HG02798 (cell line): ENCODE data around the gene PDLIM5.
"Not testable (repeated sequence)": the region's sequence is repeated elsewhere in the genome, so short reads cannot be mapped to it uniquely, and the experiment has no call there.

ENCODE experiments used
- ATAC-seq: cut with Tn5 transposase; IDR thresholded peaks from one replicate; pipeline ENCODE4 v1.9.1; 2021; ENCODE audit warnings: mild to moderate bottlenecking; ENCODE audit not compliant: unreplicated experiment, poor library complexity

PDLIM5 gene

DNA sequence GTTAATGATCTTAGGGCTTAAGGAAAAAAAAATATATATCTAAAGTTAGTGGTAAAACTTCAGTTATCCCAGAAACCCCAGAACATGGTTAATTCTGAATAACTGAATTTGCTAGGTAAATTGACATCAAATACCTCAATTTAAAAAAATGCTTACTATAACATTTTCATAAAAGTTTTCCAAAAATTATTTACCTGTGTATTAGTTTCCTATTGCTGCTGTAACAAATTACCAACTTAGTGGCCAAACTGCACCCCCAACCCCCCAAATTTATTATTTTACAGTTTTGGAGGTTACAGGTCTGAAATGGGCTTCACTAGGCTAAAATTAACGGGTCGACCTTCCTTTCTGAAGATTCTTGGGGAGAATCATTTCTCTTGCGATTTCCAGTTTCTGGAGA is 95.2 kb downstream of the PDLIM5 start:
- no peak for ATAC-seq

DNA sequence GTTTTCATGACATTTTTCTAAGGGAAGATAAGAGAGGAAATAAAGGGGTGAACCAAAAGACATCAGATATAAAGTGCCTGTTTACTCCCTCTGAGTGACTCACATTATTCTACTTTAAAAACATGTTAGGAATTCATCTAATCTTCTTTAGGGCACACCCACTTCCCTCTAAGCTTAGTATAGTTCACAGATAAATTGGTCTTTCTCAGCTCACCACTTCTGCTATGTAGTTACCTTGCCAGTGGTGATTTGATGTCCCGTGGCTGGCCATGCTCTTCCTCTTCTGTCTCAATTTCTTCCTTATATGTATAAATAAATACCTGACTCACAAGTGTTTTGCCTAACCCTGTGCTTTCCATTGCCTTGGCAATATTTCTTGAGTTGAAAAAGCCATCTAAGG is 96.8 kb downstream of the PDLIM5 start:
- no peak for ATAC-seq

DNA sequence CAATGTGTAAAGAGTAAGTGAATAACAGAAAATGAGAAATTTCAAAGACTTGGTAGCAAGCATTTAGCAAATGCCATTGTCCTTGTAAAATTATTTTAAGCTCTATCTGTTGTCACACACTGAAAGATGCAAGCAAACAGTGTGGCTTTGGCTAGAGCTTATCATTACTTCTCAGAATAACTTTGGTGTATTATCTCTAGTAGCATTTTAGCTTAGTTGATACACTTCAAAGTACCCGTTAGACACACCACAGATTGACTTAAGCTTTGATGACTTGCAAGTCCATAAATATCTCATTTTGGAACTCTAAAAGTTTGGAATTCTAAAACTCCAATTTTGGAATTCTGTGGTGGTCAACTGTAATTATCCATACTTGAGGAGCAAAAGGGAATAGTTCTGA is 98.6 kb downstream of the PDLIM5 start:
- no peak for ATAC-seq

DNA sequence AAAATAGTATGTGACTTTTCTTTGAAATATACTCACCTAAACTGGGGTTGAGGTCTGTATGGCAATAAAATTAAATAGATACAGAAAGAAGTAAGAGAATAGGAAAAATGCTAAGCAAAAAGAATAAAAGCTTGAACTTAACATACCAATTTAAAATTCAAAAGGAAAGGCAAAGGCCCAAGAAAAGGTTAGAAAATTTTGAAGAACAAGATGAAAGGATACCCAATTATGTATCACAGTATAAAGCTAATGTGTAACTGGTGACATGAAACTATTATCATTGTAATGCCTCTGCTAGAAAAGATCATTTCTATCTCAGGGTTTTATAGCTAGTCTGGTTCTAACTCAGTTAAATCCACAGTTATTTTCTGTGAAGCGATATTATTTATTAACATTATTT is 99.1 kb downstream of the PDLIM5 start:
- ATAC-seq = no peak

DNA sequence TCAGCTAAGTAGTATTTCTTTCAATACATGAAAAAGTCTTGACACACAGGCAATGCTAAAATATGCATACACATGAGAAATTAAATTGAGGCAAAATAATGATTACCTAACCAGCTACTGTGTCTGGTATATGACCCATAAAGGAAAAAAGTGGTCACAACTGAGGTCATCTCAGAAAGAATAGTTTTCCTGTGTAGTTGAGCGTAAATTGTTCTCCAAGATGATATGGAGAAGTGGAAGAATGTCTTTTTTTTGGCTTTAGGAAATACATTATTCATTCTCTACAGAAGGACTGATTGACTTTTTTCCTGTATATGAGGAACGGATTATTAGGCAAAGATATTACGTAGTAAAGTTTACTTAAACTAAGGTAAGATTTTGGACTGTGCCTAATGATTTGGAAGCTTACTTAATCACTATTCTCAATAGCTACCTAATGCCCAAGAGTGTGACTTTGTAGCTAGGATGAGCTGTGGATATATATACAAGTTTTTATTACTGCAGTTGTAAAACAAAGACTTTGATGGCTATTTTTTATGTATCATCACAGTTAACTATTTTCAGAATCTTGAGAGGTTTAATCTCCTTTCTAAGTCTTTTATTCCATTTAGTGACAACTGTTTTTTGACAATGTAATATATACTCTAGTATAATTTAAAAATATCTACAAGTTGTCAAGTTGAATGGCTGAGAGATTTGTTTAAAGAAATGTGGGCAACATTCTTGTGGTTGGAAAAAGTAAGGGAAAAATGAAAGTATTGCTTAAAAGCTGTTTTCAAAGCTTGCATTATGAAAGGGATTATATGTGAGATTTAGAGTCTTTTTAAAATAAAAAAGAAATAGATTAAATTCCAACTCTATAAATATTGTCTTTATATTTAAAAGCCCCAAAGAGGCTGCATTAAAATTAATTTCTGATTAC is 100.2 kb downstream of the PDLIM5 start:
- ATAC-seq = no peak

DNA sequence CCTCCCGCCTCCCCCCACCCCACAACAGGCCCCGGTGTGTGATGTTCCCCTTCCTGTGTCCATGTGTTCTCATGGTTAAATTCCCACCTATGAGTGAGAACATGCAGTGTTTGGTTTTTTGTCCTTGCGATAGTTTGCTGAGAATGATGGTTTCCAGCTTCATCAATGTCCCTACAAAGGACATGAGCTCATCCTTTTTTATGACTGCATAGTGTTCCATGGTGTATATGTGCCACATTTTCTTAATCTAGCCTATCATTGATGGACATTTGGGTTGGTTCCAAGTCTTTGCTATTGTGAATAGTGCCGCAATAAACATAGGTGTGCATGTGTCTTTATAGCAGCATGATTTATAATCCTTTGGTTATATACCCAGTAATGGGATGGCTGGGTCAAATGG is 104.3 kb downstream of the PDLIM5 start:
- not testable (repeated sequence) for ATAC-seq

DNA sequence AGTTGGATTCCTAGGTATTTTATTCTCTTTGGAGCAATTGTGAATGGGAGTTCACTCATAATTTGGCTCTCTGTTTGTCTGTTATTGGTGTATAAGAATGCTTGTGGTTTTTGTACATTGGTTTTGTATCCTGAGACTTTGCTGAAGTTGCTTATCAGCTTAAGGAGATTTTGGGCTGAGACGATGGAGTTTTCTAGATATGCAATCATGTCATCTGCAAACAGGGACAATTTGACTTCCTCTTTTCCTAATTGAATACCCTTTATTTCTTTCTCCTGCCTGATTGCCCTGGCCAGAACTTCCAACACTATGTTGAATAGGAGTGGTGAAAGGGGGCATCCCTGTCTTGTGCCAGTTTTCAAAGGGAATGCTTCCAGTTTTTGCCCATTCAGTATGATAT is 105.9 kb downstream of the PDLIM5 start:
- not testable (repeated sequence) for ATAC-seq

DNA sequence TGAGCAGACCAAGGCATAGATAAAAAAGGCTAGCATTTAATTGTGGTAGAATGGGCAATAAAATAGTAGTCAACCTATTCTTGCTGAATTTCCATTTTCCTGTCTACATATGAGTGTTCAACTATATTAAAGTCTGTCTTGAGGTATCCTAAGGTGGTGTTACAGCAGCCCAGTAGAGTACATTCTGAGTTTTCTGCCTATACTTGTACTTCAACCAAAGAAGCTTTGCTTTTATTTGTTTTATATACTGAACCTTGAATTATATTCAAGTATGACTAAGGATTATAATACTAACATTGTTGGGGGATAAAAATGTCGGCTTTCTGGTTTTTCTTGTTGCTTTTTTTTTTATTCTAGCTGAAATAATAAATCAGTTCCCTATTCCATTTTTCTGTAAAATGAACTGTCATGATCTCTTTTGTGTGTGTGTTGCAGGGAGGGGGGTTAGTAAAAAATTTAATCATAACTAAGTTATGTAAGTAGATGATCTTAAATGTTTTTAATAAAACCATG is 106.7 kb downstream of the PDLIM5 start:
- no peak for ATAC-seq

DNA sequence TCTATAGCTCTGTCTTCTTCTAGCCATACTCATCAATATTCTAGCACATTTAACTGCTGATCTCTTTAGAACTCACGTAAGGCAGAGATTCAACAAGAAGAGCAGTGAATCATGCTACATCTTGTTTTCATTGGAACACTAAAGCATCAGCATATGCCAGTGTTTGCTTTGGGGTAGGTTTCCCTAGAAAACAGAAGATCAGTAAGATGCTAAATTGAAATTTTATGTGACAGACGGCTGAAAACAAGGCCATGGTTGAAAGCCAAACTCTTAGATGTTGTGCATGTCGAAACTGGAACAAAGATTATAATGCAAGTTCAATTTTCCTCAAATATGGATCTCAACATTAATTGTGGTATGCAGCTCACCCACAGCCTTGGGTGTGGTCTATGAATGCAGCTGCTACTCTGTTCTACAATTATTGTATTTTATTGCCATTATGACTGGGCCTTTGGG is 107.6 kb downstream of the PDLIM5 start:
- ATAC-seq = no peak

DNA sequence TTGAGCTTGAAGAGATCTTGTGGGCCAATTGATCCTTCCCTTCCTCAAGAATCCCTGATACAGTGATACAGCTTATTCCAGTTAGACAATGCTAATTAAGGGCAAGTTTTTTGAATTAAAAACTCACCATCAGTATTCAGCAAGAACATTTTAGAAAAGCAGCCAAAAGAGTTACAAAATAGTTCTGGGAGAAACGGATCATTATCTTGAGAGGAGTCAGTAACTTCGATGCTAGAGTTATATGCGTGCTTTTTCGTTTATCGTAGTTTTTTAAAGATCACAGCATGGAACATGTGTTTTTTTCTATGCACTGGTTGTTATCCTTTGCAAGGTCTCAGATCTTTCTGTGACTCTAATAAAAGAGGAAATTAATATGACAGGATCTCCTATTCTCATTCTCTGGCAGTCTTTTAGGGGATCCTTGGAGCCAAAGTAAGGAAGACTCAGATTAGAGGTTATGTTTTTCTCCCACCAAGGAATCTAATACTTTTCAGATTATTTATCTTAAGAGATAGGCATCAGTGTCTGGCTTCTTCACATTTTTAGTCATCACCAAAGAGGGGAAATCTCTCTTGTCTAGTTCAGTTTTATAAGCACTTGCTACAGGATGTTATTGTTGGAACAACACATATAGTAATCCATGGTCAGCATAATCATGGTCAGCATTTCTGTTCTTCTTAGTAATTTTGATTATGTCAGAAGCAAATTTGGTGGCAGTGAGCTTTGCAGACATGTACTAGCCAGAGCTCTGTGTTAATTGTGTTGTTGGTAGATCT is 109.7 kb downstream of the PDLIM5 start:
- no peak for ATAC-seq

DNA sequence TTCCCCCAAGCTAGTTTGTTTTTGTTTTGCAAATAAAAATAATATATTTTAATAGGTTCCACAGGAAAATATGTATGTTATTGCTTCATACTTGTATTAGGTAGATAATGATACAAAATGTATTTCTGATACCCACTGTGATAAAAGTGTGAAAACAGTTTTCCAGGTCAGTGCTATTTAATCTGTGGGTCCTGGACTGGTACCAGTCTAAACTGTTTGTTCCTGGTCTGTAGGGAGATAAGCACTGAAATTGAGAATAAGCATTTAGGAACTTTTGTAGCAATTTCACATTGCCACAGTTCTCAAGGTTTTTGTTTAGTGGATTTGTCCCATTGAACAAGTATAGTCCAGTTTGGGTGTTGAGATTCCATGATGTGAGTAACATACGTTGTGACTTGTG is 110.5 kb downstream of the PDLIM5 start:
- no peak for ATAC-seq

DNA sequence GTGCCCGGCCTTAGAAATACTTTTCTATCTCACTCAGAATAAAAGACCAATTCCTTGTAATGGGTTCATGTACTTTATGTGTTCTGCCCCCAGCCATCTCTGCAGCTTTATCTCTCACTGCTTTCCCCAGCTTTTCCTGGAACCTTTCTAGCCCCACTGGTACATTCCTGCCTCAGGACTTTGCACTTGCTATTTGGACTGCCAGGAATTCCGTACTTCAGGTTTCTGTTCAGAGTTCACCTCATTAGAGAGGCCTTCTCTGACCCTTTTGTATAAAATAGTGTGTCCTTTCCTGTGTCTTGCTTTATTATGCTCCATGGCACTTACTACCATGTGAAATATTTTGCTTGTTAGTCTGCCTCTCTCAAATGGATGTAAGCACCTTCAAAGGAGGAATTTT is 112.5 kb downstream of the PDLIM5 start:
- ATAC-seq = no peak

DNA sequence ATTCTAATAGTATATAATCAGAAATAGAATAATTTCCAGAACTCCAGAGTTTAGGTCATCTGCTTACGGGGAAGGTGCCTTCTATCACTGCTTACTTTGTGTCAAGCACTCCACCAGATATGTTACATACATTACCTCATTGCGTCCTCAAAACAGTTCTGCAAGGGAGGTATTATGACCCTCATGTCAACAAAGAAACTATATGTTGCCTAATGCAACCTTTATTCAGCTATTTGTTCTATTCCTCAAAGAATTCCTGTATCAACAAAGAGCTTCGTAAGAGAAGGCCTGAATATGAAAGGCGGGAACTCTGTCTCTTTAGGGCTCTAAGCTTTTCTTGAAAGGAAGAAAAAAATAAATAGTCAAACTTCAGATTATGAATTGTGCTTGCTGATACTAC is 114.7 kb downstream of the PDLIM5 start:
- ATAC-seq = no peak

DNA sequence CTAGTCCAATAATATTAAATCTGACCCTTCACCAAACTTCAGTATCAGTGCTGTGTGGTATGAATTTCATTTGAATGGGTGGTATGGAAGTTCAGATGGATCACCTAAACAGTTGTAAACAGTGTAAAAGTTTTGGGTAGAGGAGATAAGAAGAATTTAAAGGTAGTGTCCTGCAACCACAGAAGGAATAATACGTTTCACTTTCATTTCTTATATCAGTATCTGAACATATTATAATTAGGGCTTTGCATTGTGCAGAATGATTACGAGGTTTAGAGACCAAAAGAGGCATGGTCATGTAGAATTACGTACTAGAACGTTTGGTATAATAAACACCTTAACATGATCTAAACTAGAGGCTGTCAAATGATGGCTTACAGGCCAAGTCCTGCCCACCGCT is 116.1 kb downstream of the PDLIM5 start:
- peak; percentile 70 for ATAC-seq

DNA sequence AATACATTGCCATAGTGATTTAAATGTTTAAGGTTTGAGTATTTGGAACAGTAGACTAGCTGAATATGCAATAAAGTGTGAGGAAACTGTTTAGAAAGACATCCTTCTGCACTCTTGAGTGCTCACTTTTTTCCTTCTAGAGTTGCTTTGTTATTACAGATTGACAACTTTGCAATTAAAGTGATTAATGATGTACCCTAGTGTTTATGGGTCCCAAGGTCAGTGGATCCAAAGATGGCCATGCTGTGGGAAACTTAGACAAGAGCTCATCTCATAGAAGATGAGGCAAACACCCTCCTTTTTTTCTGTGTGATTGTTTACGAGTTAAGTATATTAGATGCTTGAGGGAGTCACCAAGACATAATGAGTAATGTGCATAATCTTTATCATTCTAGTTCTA is 118.8 kb downstream of the PDLIM5 start:
- ATAC-seq = no peak

DNA sequence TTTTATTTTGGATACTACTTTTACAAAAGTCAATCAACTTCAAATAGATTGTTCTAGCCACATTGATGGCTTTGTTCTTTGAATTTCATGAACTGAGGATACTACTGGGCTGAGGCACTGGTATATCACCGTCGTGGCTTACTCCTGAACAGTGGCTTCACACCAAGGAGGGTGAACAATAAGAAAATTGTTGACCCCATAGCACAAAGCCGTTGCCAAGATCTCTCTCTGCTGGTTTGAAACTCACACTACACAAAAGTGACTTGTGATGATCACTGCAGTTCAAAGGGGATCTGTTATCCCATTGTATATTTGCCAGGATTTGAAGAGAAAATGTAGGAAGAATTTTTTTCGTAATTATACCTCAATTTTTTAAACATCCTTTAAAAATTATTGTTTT is 119.6 kb downstream of the PDLIM5 start:
- no peak for ATAC-seq

DNA sequence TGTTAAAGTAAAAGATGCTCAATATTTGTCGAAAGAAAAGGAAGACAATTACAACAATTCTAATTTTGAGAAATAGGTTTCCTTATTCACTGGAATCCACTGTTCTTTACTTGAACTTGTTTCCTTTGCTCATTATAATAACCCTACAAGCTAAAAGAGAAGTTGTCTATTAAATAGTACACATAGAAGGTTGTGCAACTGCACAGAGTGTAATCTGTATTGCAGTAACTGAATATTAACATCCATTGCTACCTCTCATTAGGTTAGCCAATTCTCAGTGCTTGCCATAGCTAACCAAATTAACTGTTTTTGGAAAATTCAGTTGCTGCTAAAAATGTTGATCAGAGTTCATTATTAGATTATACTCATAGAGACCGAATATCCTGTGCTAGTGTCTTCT is 120.0 kb downstream of the PDLIM5 start:
- no peak for ATAC-seq

DNA sequence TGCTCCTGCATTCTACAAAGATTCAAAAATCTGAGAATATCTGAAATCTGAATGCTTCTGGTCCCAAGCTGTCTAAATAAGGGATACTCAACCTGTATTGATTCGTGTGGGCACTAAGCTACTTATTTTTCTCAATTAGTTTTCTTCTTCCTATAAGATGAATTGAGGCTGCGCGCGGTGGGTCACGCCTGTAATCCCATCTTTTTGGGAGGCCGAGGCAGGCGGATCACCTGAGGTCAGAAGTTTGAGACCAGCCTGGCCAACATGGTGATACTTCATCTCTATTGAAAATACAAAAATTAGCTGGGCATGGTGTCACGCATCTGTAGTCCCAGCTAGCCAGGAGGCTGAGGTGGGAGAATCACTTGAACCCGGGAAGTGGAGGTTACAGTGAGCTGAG is 122.3 kb downstream of the PDLIM5 start:
- ATAC-seq = no peak

DNA sequence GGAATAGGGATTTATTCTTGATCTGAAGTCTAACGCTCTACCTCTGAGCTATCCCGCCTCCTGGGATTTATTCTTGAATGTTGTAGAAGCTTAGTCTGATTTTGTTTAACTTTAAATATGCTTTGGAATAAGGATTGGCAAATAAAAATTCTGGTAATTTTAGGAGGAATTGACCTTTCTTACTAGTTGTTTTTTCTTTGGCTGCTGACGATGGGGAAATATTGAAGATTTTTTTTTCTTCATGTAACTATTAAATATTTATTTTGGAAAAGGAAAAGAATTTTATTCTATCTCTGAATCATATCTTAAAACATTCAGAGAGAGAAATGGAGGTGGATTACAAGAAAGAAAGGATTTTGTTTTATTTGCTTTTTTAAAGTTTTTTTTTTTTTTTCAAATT is 122.9 kb downstream of the PDLIM5 start:
- ATAC-seq = no peak

DNA sequence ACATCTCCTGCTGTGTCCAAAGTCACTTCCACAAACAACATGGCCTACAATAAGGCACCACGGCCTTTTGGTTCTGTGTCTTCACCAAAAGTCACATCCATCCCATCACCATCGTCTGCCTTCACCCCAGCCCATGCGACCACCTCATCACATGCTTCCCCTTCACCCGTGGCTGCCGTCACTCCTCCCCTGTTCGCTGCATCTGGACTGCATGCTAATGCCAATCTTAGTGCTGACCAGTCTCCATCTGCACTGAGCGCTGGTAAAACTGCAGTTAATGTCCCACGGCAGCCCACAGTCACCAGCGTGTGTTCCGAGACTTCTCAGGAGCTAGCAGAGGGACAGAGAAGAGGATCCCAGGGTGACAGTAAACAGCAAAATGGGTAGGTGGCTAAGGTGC is 123.9 kb downstream of the PDLIM5 start:
- no peak for ATAC-seq

DNA sequence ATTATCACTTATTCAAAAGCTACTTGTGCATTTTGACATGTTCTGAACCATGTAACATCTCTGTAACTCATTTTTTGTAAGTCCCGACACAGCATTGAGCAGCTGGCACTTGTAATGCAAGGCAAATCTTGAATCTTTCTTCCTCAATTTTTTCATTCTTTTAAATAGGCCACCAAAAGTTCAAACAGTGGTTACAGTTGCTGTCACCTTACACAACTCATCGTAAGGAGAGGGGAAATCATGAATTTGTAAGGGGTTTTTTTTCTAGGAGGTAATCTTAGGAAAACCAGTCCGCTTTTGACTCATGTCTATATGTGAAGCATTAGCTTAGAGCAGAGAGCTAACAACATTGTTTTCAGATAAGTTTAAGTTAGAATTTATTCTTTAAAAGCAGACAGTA is 124.5 kb downstream of the PDLIM5 start:
- no peak for ATAC-seq
